ENCODE results near the gene KRT75.

DNA sequence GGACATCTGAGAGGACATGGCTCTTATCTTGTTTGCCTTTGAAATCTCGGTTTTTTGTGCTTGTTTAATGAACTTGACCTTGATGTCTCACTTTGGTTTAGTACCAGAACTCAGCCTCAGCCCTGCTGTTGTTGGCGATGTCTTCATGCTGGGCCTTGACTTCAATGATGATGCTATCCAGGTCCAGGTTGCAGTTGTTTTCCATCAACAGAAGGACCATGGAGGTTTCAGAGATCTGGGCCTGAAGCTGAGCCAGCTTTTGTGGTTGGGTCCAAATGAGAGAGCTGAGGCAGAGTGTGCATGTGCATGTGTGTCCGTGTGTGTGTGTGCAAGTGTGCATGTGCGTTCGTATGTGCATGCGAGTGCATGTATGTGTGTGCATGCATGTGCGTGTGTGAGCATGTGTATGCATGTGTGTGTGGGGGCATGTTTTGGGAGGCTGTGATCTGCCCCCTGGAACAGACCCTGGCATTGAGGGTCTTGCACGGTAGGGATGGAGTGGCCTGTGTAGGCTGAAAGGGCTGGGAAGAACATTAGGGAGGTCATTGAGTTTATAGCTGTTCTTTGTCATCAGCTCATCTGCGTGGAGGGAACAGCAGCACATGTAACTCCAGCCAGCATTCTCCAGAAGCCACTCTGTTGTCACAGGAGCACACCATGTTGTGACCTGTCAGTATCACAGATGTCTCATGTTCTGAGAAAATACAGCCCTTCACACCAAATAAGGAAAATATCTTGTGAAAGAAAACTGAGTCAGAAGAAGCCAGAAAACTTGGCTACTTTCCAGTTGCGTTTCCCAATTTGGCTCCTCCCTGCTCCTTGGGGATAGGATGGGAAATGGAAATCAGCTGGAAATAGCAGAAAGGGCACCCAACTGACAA lies 18.1 kb downstream of the KRT75 start:
- TF ChIP-seq, protein P1, sequence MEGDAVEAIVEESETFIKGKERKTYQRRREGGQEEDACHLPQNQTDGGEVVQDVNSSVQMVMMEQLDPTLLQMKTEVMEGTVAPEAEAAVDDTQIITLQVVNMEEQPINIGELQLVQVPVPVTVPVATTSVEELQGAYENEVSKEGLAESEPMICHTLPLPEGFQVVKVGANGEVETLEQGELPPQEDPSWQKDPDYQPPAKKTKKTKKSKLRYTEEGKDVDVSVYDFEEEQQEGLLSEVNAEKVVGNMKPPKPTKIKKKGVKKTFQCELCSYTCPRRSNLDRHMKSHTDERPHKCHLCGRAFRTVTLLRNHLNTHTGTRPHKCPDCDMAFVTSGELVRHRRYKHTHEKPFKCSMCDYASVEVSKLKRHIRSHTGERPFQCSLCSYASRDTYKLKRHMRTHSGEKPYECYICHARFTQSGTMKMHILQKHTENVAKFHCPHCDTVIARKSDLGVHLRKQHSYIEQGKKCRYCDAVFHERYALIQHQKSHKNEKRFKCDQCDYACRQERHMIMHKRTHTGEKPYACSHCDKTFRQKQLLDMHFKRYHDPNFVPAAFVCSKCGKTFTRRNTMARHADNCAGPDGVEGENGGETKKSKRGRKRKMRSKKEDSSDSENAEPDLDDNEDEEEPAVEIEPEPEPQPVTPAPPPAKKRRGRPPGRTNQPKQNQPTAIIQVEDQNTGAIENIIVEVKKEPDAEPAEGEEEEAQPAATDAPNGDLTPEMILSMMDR (IDR thresholded peaks at IDR 0.05): no peak
- TF ChIP-seq EP300 (IDR thresholded peaks at IDR 0.05) (no peak), POLR2AphosphoS5 (IDR thresholded peaks at IDR 0.05) (peak in 2 of 3 donors; percentile 53 to 74)

All from stomach (tissue), 4 donors.